HEK293T (cell line): ENCODE data around the gene BPHL.

ENCODE experiments used
- CTCF ChIA-PET: fragments of 350-600 bp; formaldehyde crosslinking; extraction: SDS; loops from one replicate; lab custom pipeline; 2021; ENCODE audit warnings: antibody characterized with exemption, inconsistent platforms; lab: Yijun Ruan, JAX
- POLR2A ChIA-PET: fragments of 350-600 bp; formaldehyde crosslinking; extraction: SDS; loops from one replicate; lab custom pipeline; 2020; ENCODE audit warnings: antibody characterized with exemption, inconsistent platforms; lab: Yijun Ruan, JAX
- DNase-seq: peaks from one replicate; pipeline ENCODE4 v3.0.0; 2012; ENCODE audit warnings: mixed read lengths; ENCODE audit errors: extremely low spot score
- ARNT ChIP-seq: fragments of 450-650 bp; IDR thresholded peaks from 2 replicates; pipeline ENCODE4 v1.6.1; 2017; ENCODE audit warnings: mild to moderate bottlenecking
- BHLHE40 ChIP-seq: fragments of 450-650 bp; IDR thresholded peaks from 2 replicates; pipeline ENCODE4 v1.6.1; 2016; ENCODE audit warnings: mild to moderate bottlenecking, moderate library complexity, borderline replicate concordance
- CTBP1 ChIP-seq: fragments of 450-650 bp; IDR thresholded peaks from 2 replicates; pipeline ENCODE4 v1.6.1; 2016; ENCODE audit warnings: borderline replicate concordance
- ELF4 ChIP-seq: fragments of 450-650 bp; IDR thresholded peaks from 2 replicates; pipeline ENCODE4 v1.6.1; 2017; ENCODE audit warnings: antibody characterized with exemption
- FOXA1 ChIP-seq: fragments of 450-650 bp; IDR thresholded peaks from 2 replicates; pipeline ENCODE4 v1.6.1; 2016; ENCODE audit warnings: mild to moderate bottlenecking
- FOXK2 ChIP-seq: fragments of 450-650 bp; IDR thresholded peaks from 2 replicates; pipeline ENCODE4 v1.6.1; 2016; ENCODE audit warnings: mild to moderate bottlenecking
- FOXM1 ChIP-seq: fragments of 450-650 bp; IDR thresholded peaks from 2 replicates; pipeline ENCODE4 v1.6.1; 2017; ENCODE audit warnings: mild to moderate bottlenecking, borderline replicate concordance
- HDGF ChIP-seq: fragments of 450-650 bp; IDR thresholded peaks from 2 replicates; pipeline ENCODE4 v1.6.1; 2017; ENCODE audit warnings: antibody characterized with exemption, borderline replicate concordance
- L3MBTL2 ChIP-seq: fragments of 450-650 bp; conservative IDR thresholded peaks from 2 replicates; pipeline ENCODE4 v1.6.1; 2016; ENCODE audit warnings: mild to moderate bottlenecking
- LEF1 ChIP-seq: fragments of 450-650 bp; IDR thresholded peaks from 2 replicates; pipeline ENCODE4 v1.6.1; 2017; ENCODE audit warnings: mild to moderate bottlenecking, borderline replicate concordance
- NFRKB ChIP-seq: fragments of 450-650 bp; IDR thresholded peaks from 2 replicates; pipeline ENCODE4 v1.6.1; 2016; ENCODE audit warnings: mild to moderate bottlenecking, moderate library complexity
- SP1 ChIP-seq: fragments of 450-650 bp; IDR thresholded peaks from 2 replicates; pipeline ENCODE4 v1.6.1; 2017
- SUZ12 ChIP-seq: fragments of 450-650 bp; IDR thresholded peaks from 2 replicates; pipeline ENCODE4 v1.6.1; 2016; ENCODE audit warnings: mild to moderate bottlenecking
- TARDBP ChIP-seq: fragments of 450-650 bp; IDR thresholded peaks from 2 replicates; pipeline ENCODE4 v1.6.1; 2016
- ZNF384 ChIP-seq: fragments of 450-650 bp; IDR thresholded peaks from 2 replicates; pipeline ENCODE4 v1.6.1; 2016
- TF ChIP-seq, protein P1 (sequence below): fragments of 450-650 bp; IDR thresholded peaks from 2 replicates; pipeline ENCODE4 v1.6.1; 2016

BPHL gene

DNA sequence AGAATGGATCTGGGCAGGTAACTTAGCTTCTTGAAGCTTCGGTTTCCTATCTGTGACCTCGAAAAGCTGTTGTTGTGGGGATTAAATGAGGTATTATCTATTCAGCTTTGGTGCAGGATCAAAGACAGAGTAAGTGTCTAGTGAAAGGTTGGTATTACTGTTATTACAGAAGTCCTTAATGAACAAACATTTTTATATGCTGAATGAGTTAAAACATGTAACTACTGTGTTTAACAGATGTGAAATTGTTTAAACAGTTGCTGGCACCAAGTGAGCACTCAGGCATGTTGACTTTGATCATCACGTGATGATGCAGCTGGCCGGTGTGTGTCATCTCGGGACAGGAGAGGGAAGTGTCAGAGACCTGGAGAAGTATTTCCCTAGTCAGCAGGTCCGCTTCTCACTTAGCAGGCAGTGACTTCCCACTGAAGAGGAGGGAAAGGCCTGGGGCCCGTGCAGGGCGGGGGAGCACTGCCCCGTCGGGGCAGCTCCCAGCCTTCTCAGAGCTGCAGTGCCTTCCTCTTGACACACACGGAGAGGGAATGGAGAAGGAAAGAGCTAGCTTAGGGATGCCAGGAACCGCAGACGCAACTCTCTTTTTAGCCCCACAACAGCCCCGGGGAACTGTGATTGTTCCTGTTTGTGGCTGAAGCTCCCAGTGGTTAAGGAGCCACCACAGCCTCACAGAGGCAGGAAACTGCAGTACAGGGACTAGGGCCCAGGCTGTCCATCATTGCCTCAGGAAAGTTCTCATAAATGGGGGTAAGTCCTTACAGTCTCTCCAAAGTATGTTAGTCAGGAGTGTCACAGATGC, 20.8 kb downstream of the BPHL start:
- CTCF ChIA-PET, result no interaction called here
- no peak for DNase-seq

DNA sequence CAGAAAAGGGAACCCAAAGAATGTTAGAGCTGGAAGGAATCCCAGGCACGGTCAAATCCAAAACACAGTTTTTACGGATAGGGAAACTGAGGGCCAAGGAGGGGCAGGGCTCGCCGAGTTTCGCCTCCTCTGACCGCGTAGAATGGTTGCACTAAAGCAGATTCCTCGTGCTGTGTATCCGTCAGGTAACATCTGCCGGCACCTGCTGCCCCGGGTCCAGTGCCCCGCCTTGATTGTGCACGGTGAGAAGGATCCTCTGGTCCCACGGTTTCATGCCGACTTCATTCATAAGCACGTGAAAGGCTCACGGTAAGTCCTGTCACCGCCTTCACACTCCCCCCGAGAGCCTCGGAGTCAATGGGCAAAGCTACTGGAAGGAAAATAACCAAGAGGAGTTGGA, 21.7 kb downstream of the BPHL start:
- no peak for TF ChIP-seq FOXK2
- no peak for TF ChIP-seq HDGF
- TF ChIP-seq ARNT, result no peak
- no peak for TF ChIP-seq L3MBTL2
- no peak for TF ChIP-seq CTBP1
- TF ChIP-seq, protein P1, sequence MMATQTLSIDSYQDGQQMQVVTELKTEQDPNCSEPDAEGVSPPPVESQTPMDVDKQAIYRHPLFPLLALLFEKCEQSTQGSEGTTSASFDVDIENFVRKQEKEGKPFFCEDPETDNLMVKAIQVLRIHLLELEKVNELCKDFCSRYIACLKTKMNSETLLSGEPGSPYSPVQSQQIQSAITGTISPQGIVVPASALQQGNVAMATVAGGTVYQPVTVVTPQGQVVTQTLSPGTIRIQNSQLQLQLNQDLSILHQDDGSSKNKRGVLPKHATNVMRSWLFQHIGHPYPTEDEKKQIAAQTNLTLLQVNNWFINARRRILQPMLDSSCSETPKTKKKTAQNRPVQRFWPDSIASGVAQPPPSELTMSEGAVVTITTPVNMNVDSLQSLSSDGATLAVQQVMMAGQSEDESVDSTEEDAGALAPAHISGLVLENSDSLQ, result no peak
- TF ChIP-seq SUZ12, result no peak
- TF ChIP-seq ZNF384, result no peak
- TF ChIP-seq FOXM1, result no peak
- no peak for TF ChIP-seq BHLHE40
- TF ChIP-seq NFRKB, result no peak
- no peak for TF ChIP-seq SP1
- ChIA-PET POLR2A (interaction anchor here (0.9 to 1.0 kb wide), 2 partner anchors 22 to 91 kb away, joined by 3 read pairs; partner anchors contain the start of gene BPHL), CTCF (no interaction called here)
- no peak for DNase-seq

More for the DNA sequence above, 20.8 kb downstream of the BPHL start:
- POLR2A ChIA-PET, result interaction anchor here (0.7 to 1.0 kb wide), 3 partner anchors 9 to 92 kb away, joined by 3 read pairs; partner anchors contain the start of gene BPHL
- TF ChIP-seq SP1 (no peak), NFRKB (no peak), BHLHE40 (no peak), LEF1 (no peak)

DNA sequence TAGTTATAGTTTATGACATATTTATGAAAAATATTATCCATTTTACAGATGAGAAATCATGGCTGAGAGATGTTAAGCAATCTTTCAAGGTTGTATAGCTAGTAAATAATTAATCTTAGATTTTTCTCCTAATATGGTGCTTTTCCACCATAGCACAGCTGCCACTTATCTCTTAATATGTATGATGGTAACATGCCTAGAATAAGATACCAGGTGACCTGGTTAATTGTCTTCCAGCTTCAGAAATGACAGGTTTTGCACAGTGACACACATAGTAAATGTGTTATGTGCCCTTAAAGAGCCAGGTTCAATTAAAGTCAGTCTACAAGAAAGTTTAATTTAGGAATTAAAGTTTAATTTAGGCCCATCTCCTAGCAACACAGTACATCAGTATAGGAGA, 24.0 kb downstream of the BPHL start:
- TF ChIP-seq CTBP1, result no peak
- TF ChIP-seq SUZ12, result no peak
- TF ChIP-seq ZNF384, result no peak
- CTCF ChIA-PET, result interaction anchor here (0.7 kb wide), 1 partner anchor 30 kb away, joined by 3 read pairs; no protein-coding TSS in a partner anchor
- no peak for DNase-seq
- POLR2A ChIA-PET, result no interaction called here

DNA sequence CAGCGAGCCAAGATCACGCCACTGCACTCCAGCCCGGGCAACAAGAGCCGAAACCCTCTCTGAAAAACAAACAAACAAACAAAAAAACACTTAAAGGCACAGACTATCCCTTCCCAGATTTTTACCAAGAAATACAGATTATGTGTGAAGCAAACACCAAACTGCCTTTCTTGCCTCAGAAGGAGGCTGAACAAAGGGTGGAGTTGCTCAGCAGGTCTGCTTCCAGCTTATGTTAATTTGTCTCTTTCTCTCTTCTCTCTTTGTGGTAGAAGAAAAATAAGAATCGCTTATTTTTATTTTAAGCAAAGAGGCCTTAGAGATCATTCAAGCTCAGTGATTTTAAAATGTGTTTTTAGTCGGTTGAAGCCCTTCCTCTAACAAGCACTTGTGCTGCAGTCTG, 24.6 kb downstream of the BPHL start:
- ChIA-PET CTCF (no interaction called here), POLR2A (interaction anchor here (1.4 kb wide), 1 partner anchor 116 kb away, joined by 3 read pairs; the partner anchor contains the start of gene PSMG4)
- DNase-seq, result no peak
- no peak for TF ChIP-seq BHLHE40
- TF ChIP-seq ZNF384, result no peak
- no peak for TF ChIP-seq HDGF
- TF ChIP-seq ARNT, result no peak
- TF ChIP-seq SUZ12, result no peak
- TF ChIP-seq L3MBTL2, result no peak

DNA sequence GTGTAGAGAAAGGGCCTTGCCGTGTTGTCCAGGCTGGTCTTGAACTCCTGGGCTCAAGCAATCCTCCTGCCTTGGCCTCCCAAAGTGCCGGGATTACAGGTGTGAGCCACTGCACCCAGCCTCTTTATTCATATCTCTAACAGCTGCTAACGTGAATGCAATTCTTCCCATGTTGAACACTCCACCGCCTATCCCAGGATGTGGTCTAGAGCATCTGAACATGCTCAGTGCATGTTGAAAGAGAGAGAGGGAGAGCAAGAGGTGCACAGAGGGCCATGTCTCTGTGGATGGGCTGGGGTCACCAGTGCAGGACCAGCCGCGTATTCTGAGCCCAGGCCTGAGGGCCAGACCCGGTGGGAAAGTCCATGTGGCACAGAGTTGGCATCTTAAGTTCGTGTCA, 26.1 kb downstream of the BPHL start:
- POLR2A ChIA-PET, result interaction anchor here (0.6 to 1.4 kb wide), 2 partner anchors 13 to 114 kb away, joined by 3 read pairs; partner anchors contain the start of genes PSMG4 and TUBB2A
- DNase-seq, result no peak
- CTCF ChIA-PET, result no interaction called here
- no peak for TF ChIP-seq SUZ12
- no peak for TF ChIP-seq SP1
- no peak for TF ChIP-seq TARDBP
- TF ChIP-seq ZNF384, result no peak
- no peak for TF ChIP-seq FOXA1
- no peak for TF ChIP-seq ELF4
- TF ChIP-seq CTBP1, result no peak
- no peak for TF ChIP-seq L3MBTL2
- TF ChIP-seq ARNT, result no peak
- no peak for TF ChIP-seq BHLHE40
- no peak for TF ChIP-seq HDGF
- no peak for TF ChIP-seq FOXM1

DNA sequence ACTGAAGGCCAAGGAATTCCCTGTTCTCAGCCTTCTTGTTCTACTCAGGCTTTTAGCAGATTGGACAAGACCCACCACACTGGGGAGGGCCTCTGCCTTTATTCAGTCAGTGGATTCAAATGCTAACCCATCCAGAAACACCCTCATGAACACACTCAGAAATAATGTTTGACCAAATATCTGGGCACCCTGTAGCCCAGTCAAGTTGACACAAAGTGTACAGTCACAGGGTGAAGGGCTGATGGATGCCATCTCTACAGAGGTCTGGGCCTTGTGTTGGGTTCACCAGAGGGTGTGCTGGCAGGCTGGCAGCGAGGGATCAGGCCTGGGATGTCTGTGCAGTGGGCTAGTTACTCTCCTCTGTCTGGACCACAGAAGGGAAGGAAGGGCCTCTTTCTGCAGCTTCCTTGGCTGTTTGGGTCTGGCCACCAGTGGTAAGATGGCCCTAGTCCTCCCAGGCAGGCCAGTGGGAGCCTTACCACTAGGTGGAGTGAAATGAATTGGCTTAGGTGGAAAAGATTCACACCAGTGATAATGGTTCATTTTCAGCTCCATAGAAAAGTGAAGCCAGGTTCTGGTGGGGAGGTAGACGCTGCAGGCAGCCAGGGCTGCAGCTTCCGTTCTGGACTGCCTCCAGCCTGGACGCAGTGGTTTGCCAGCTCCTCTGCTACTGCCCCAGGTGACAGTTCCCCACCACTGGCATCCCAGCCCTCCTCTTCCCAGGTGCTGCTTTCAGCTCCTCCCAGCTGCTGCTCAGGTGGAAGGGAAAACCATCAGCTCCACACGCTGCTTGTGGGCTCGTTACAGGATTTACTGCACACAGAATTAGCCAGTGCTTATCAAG, 29.6 kb downstream of the BPHL start:
- TF ChIP-seq L3MBTL2 (no peak), CTBP1 (no peak), ELF4 (no peak), FOXK2 (no peak), SP1 (no peak), LEF1 (no peak)
- no peak for DNase-seq
- ChIA-PET POLR2A (interaction anchor here (0.7 to 1.3 kb wide), 2 partner anchors 9 to 14 kb away, joined by 3 to 4 read pairs; partner anchors contain the start of gene TUBB2A), CTCF (interaction anchor here (2.1 kb wide), 1 partner anchor 9 kb away, joined by 5 read pairs; the partner anchor contains the start of gene TUBB2A)

DNA sequence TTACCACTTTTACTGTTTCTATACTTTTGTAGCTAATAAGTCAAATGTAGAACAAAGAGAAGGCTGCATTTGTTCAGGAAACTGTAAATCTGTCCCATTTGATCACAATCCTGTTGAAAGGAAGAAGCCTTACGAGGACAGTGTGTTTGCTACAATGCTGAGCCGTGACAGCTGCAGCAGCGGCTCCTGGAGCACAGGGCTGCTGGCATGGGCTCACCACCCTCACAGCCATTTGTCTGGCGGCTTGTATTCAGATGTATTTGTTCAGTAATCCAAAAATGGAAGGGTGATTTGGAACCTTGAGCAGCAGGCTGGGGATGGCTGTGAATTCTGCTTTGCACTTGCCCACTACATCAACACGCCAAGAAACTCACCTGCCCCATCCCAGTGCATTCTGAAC, 33.2 kb downstream of the BPHL start:
- POLR2A ChIA-PET, result no interaction called here
- TF ChIP-seq L3MBTL2 (no peak), ARNT (no peak), ELF4 (no peak), HDGF (no peak), LEF1 (no peak), SP1 (no peak), FOXK2 (no peak), NFRKB (no peak), FOXM1 (no peak), BHLHE40 (no peak), SUZ12 (no peak), FOXA1 (no peak), ZNF384 (no peak), TARDBP (no peak)
- TF ChIP-seq, protein P1, result no peak
- no peak for DNase-seq
- CTCF ChIA-PET, result no interaction called here
